Activated CD4-positive, alpha-beta T cell treated with anti-CD3 and anti-CD28 coated beads, Interleukin-2, amount 50 U/mL, for 16 hours (primary cell): ENCODE data around the gene ETS1.
A peak's percentile ranks its signal among the peaks of the same experiment; 100 is the strongest.

Source experiments
- DNase-seq: peaks from one replicate; pipeline ENCODE4 v3.0.0-alpha.2; 2020

The ETS1 gene

DNA sequence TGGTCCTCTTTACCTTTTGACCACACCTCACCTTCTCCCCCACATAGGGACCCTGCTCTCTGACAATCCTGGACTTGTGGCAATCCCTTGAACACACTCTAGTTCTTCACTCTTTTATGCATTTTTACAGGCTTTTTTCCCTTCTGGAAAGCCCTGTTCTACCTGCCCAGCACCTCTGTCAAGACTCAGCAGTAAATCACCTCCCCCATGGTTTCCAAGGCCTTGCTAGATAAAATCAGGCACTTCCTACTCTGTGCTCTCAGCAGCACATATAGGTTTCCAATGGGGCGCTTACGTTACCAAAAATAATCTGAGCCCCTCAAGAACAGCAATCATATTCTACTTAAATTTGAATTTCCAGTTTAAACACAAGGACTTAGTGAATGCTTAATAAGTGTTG, 53.9 kb downstream of the ETS1 start:
- DNase-seq: no peak

DNA sequence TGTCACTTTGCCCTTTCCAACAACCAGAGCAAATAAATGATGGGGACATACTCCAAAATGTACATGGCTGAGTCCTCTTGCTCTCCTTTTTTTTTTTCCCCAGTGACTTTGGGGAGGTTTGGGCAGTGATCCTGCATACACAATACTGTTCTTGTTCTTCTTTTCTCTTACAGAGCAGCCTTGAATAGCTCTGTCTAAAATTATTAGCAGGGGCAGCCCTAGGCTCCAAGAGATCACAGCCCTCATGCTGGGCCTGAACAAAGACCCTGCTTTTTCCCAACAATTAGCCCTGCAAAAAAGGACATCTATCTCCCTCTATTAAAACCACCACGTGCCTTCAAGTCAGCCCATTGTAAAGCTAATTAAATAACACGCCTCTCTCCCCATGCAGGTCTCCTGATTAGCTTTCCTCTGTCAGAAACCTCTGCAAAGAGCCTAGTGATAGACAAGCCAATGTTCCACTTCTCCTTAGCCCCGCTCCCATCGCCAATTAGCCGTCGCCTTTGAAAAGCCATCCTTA, 54.7 kb downstream of the ETS1 start:
- DNase-seq: no peak

DNA sequence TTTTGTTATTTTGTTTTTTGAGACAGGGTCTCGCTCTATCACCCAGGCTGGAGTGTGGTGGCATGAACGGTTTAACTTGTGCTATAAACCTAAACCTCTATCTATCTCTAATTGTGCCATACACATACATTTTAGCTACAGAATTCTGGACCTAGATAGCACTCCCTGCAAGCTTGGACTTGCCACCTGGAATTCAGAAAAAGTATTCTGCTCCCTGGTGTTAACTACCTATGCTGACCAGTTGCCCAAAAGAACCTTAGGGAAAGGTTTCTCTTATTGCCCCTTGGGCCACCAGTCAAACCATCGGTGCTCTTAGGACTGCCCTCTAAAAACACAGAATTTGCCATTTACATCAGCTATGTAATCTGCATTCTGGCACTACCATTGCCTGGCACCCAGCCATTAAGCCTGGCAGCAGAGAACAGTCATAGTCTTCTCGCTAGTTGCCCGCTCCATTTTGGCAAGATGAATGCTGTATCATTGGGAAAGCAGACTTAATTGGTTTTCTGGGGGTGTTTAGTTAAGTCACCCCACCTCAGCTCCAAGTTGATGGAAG, 55.3 kb downstream of the ETS1 start:
- no peak for DNase-seq

DNA sequence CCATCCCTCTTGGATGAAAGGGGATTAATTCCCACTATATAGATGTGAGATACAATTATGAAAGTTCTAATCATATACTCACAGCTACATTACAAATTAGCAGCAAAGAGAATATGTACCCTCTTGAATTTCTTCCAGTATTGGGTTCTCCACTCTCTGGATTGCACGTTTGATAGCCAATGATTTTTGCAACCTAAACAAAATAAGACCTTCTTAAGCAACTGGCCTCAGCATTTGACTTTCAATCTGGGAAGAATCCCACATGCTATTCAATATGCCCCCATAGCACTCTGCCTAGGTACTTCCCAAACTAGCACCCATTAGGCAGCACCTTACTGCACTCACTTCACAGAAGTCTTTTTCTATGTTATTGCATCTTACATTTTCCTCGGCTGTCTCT, 55.8 kb downstream of the ETS1 start:
- no peak for DNase-seq

DNA sequence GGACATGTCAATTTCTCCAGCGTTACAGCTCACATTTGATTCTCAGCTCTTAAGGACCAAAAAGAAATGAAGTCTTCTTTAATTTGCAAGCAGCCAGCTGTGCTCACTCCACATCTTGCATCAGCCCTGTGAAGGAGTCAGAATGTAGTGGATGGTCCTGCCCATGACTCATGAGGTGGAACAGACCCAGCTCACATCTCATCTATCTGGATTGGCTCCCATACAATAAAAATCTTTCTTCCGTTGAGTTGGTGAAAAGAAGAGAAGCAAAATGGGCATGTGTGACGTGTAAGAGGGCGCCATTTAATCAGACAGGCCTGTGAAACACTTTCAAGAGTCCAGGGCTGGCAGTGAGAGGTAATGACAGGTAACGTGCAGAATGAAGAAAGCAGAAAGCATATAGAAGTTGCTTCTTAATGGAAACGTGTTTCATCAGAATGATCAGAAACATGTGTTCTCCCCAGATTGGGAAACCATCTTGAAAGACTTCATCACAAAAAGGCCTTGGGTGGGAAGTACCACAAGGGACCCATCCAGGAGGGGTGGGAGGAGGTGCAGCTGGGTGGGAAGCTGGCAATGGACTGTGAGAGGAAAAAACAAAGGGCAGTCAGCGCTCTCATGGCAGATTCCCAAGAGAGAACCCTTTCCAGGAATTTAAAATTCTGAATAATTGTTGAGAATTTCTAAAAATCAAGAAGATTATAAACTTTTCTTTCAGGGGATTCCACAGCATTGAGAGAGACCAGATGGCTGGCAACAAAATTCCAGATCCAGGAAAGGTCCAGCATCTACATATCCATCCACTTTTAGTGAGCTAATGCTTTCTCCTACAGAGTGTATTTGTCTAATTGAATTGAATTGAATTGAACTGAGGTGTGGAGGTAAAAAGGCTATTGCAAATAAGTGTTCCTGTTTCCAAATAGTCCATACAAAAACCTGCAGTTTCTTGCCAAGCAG, 57.0 kb downstream of the ETS1 start:
- DNase-seq: no peak

DNA sequence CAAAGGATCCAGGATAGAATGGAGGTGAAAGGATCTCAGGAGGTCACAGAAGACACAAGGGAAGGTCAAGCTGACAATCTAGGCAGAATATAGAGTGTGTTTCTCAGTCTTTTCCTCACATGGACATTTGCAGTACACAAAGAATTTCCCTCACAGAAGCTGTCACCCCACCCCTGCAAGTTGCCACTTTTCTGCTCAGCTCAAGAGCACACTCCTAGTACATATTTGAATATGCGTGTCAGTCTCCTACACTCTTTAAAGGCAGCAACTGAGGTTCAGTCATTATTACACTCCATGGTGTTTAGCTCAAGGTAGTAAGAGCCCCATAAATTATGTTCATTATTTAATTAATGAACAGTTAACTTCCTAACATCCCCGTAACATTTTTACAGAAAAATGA, 59.1 kb downstream of the ETS1 start:
- DNase-seq: no peak

DNA sequence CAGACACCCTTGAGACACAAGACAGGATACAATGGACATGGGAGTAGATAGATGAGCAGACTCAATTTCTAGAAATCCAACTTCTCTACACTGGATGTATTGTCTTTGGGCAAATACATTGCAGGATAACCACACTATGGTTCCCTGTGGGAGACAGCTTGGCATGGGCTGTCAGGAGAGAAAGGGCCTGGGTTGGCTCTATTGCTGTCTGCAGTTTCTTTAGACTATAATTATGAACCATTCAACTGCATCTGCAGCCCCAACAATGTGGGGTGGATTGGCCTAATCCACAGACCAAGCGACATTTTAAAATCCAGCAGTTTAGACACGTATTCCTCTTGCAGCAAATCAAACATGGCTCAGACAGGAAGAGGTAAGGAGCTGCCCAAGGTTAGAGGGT, 60.3 kb downstream of the ETS1 start:
- DNase-seq: no peak

DNA sequence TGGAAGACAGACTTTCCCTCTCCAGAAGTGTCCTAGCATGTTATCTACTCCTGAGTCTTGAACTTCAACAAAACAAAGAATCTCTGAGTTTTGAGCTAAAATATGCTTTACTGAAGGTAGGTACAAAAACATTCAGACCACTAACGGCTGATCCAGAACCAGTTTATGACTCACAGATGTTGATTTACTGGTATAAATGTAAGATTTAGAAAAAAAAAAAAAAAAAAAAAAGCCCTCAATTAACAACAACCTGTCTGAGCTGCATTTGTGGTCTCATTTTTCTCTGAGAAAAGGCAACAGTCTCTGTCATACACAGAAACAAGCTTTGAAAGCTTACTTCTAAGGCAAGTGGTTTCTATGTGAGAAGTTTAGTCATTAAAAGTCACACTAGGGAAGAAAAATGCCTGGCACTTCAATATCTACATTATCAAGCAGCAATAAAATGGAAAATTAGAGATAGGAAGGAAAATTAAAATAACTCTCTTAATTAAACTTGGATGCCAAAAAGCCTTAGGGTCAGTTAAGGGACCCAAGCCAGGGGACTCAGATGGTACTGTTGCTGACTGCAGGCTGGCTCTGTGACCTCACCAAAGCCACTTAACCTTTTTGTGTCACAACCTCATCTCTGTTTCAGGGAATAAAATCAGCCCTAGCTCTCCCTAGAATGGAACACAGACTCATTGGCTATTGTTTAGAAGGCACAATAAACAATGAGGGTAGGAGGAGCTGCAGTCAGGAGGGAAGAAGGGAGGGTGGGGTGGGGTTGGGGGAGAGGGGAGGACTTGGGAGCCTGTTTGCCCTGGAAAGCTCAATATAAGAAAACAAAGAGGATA, 61.7 kb downstream of the ETS1 start:
- peak; percentile 88 for DNase-seq

DNA sequence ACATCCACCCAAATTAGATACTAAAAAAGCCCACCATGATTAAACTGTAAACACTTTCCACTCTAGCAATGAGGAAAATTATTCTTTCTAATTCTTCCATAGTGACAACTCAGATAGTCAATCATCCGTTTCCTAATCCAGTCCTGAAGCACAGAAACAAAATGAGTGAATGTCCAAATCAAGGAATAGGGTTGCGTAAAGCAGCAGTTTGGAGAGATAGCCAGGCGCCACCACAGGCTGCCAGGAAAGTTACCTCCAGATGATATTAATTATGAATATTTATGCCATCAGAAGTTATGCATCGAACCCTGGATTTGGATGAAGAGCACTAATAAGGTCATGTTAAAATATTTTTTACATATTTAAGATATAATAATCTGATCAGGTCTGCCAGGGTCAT, 63.2 kb downstream of the ETS1 start:
- no peak for DNase-seq

DNA sequence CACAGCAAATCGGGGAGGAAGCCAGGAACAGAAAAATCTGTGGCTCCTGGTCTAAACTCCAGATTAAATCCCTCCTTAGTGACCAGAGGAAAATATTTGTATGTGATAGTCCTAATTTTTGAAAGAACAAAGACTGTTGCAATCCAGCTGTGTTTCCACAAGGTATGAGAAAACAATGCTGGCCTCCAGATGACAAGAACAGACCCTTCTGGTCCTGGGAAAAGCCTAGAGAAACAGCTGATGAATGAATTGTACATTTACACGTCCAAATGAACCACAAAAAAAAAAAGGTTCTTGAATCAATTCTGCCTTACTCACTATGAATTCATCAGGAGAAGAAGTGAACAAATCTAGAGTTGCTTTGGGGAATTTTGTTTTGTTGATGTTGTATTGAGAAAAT, 63.7 kb downstream of the ETS1 start:
- no peak for DNase-seq

DNA sequence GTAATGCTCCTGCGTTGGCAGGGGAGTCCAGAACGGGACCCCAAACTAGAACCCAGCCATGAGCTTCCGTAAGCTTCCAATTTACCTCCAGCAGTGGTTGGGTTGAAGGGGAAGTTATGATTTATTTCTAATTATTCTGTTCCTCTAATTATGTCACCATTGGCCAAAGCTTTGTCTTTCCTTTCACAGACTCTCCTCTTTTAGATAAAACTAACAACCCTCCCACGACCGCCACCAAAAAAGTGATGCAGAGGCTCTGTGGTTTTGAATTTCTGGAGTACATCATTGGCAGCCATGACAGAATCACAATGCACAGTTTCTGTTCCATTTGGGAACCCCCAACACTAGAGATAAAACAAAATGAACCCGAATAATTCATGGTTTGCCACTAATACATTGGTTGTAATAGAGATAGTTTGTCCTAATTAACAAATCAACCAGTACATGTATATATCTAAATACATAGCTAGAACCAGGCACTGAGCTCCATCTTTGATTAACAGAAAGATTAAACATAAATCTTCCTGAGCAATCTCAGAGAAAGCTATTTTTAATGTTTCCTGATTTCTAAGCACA, 64.3 kb downstream of the ETS1 start:
- DNase-seq: peak; percentile 66

DNA sequence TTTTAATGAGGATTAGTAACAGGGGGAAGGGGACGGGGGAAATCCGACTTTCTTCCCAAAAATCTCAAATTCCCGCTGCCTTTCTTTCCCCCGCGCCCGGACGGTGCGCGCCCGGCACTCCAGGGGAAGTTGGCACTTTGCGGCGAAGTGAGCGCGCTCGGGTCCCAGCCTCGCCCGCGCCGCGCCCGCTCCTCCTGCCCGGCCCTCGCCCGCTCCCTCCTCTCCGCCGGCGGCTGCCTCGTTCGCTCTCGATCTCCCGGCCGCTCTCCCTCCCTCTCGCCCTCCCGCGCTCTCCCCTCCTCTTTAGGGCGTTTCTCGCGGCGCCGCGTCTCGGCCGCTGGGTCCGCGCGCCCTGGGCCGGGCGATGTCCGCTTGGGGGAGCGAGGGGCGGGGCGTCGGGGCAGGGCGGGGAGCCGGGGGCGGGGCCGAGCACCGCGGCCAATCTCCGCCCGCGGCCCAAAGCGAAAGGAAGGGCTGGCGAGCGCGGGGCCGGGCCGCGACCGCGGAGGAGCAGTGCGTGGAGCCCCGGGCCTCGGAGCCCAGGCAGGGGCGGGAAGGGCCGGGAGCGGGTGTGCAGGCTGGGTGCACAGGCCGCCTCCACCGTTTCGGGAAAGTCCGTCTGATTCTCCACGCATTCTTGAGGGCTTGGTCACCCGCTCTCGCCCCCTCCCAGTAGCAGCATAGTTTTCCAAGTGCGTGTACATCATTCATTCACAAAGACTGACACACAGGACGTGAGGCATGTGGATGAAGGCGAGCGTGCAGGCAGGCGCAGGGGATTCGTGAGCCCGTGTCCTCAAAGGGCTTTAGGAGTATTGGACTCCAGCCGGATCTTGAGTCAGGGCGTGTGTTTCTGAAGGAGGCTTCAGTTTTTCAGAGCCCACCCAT, 65.1 kb downstream of the ETS1 start:
- DNase-seq: peak; percentile 95

DNA sequence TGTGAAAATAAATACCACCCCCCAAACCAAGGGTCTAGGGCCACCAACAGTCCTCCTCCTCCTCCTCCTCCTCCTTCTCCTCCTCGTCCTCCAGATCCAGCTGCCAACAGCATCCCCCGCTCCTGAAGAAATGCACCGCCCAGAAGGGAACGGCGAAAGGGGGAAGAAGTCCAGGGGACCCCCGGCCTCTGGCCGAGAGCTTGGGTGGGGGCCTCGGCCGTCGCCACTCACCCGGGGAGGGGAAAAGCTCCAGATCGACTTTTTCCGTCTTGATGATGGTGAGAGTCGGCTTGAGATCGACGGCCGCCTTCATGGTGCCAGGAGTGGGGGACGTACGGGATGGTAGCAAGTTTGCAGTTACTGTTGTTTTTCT, 65.7 kb downstream of the ETS1 start:
- no peak for DNase-seq

DNA sequence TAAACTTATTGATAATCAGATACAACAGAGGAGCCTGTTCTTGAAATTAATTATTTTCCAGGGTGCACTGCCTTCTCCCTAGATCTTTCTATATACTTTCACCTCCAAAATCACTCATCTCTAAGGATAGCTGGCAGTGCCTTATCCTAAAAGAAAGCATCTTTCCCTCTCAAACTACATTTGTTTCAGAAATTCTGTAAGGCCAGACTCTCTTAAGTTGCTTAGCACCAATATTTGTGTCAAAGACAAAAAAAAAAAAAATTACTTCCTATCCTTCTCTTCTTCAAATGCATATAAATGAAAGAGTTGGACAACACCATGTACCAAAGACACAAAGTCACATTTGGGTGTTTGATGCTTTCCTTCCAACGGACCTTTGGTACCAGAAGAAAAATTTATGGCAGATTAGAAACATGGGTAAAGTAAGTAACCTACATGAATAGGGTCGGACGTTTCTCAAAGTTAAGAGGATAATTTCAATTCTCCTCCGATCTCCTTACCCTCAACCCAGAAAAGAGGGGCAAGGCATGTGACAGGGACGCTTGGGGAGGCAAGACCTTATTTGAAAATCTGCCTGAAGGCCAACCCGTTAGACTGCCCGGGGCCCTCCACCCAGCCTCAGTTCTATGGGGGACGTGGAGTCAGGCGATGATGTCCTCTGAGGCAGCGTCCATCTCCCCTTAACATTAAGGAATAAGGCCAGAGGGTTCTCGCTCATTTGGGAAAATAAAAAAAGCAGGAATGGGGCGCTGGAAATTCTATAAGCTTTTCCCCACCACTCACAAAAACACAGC, 66.3 kb downstream of the ETS1 start:
- DNase-seq: no peak

DNA sequence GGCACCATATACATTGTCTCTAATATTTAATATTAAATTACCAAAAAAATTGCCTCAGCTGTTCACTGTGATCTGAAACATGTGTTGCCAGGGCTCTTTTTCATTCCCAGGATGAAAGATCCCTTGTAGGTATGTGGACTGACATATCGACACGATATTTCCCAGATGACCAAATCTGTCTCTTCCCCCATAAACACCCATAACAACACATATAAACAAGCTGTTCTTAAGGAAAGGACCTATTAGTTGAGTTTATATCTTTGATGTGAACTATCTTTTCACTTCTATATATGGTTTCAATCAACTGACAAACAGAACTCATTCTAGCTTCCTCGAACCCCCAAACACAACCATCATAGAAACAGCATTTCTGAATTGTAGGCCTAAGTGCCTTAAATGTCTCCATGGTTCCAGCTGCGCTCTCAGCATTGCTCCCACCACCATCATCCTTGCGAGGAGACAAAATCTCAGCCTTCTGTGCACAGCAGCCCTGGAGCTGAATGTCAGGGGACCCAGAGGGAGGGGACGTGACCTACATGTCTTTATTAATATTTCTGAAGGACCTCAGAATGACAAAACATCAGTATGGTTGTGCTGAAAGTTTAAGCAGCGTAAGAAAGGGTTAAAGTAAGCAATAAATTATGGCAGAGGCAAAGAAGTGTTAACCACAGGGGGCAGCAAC, 67.0 kb downstream of the ETS1 start:
- no peak for DNase-seq

DNA sequence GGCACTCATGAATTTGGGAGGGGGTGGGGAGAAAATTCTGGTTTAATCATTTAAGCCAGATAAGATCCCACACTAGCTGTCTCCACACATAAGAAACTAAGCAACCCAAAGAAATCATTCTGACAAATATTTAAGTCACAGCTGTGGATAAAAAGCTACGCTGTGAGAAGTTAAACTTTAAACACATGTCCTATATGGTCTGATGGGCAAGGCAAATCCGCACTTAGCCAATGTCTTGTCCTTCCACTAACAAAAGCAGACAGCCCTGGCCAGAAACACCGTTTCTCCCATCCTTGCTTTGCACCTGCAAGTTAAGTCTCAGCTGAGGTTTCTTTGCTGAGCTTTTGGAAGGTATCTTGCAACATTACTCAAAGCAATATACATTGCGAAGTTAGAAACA, 68.0 kb downstream of the ETS1 start:
- DNase-seq: no peak

DNA sequence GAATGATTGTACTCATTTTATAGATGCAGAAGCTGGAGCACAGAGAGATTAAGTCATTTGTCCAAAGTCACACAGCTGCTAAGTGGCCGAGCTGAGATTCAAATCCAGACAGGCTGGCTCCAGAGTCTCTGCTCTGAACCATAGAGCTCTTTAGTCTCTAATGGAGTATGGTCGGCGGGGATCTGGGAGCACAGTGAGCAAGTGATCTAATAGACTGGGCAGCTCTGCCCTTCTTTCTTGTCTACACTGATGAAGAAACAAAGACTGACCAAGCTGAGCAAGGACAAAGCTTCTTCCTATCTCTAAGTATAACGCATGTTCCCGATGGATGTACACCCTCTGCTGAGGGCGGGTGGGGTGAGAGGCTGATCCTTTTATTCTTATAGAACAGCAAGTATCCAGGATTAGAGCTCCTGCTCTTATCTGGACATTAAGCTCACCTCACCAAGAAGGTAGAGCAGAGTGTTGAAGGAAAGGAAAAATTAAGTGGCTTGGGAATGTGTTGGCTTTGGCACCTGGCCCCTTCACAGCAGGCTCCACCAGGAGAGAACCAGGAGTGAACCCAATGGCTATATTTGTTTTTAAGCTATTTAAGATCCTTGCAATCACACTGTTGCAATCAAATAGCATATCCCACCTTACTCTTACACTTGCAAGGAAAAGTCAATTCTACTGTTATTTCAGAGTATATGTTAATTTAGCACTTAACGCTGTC, 68.7 kb downstream of the ETS1 start:
- peak; percentile 17 for DNase-seq

DNA sequence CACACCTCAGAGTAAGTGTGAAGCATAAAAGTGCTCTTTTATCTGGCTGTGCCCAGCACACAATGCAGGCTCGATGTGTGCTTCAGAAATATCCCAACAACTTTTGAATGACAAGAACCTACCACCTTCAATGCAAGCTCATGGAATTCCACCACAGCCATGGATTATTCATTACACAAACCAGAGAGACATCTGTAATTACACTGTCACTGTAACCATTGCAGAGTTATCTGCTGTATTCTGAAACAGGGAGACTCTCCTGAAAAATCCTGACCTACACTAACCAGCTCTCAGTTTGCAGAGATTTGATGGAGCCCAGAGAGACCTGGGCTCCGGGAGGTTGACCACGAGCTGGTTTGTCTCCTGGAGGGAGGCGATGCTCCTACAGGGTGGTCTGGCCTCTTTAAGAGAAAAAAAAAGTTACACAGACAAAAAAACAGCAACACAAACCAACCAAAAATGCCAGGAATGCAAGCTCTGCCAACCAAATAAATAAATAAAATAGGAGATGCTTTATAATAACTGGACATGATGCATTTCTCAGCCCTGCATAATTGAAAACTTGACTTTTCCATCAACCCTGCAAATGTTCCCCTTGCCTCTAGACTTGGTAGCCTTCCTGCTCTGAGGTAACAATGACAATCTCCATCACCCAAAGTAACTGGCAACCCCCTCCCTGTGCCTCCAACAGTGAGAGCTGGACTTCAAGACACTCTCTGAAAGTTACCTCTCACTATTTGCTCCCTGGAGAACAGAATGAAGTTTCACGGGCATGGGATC, 69.7 kb downstream of the ETS1 start:
- DNase-seq: peak; percentile 46

DNA sequence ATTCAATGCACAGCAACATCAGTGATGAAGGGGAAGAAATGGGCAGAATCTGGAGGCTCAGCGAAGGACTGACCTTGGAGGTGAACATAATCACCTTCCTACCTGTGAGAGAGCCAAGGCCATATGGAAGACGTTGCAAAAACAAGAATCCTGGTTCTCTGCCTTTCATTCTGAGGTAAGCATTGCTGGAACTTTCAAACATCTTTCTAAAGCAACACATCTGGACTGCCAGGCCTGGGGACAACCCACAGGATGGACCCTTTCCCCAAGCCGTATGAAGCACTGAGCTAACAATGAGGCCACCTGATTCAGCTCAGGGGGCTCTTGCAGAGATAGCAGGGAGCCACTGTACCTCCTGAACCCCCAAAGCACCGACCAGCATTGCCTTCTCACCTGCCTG, 70.5 kb downstream of the ETS1 start:
- peak; percentile 11 for DNase-seq
